GM12891 (cell line): Measurements from ENCODE around the gene PSMB1.

Experiments
- POLR2A ChIP-seq: IDR thresholded peaks from 2 replicates; pipeline ENCODE4 v1.6.1; 2011; ENCODE audit warnings: low read depth, low read length, control low read depth
- POLR2AphosphoS5 ChIP-seq: IDR thresholded peaks from 2 replicates; pipeline ENCODE4 v1.6.1; 2011; ENCODE audit warnings: low read depth, low read length, control low read depth
- TAF1 ChIP-seq: IDR thresholded peaks from 2 replicates; pipeline ENCODE4 v1.6.1; 2011; ENCODE audit warnings: low read depth, low read length, control low read depth

DNA sequence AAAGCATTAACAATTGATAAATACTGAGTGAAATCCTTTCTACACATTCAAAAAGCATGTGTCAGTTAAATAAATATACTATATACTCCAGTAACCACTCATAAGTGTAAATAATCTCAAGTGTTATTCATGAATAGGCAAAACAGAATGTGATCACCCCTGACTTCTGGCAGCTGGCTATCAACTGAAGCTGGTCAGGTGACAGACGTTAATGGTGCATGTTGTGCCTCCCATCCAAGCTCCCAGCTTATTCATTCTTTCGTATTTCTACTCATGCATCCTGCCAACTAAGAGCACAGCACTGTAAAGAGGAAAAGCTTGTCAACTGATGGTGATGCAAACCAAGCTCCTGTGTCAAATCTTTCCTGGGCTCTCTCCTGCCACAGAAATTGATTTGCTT lies 7.7 kb downstream of the PSMB1 start:
- TF ChIP-seq POLR2A (no peak), POLR2AphosphoS5 (no peak), TAF1 (no peak)
